ENCODE measurements around the gene CENPP.

Gene CENPP

GRCh38 chr9:92385477-92385876 is 59.7 kb downstream of the CENPP start:
- Histone ChIP-seq H3K4me1 (ENCODE audit: control insufficient read depth, low read depth, low read length) (no peaks in the 10 kb centered on the region), H3K9me3 (ENCODE audit: control insufficient read depth, low read depth, low read length) (no peaks in the 10 kb centered on the region), H3K36me3 (ENCODE audit: control insufficient read depth, low read depth, low read length) (no peaks in the 10 kb centered on the region), H3K27ac (ENCODE audit: low read length) (no peak overlapping the region), H3K4me3 (ENCODE audit: low read length) (no peak overlapping the region), H3K9ac (ENCODE audit: low read length) (no peak overlapping the region), H3K27me3 (ENCODE audit: control insufficient read depth, insufficient read depth, low read length) (no peaks in the 10 kb centered on the region)

GRCh38 chr9:92385953-92386352 is 60.2 kb downstream of the CENPP start:
- Histone ChIP-seq H3K27ac (ENCODE audit: low read length) (no peak overlapping the region), H3K4me3 (ENCODE audit: low read length) (no peak overlapping the region), H3K27me3 (ENCODE audit: control insufficient read depth, insufficient read depth, low read length) (no peaks in the 10 kb centered on the region), H3K36me3 (ENCODE audit: control insufficient read depth, low read depth, low read length) (no peaks in the 10 kb centered on the region), H3K9ac (ENCODE audit: low read length) (no peak overlapping the region), H3K9me3 (ENCODE audit: control insufficient read depth, low read depth, low read length) (no peaks in the 10 kb centered on the region), H3K4me1 (ENCODE audit: control insufficient read depth, low read depth, low read length) (no peaks in the 10 kb centered on the region)

GRCh38 chr9:92392690-92393089 is 66.9 kb downstream of the CENPP start:
- Histone ChIP-seq H3K27ac (ENCODE audit: low read length) (no peak overlapping the region), H3K9ac (ENCODE audit: low read length) (no peak overlapping the region), H3K4me1 (ENCODE audit: control insufficient read depth, low read depth, low read length) (no peaks in the 10 kb centered on the region), H3K4me3 (ENCODE audit: low read length) (no peak overlapping the region), H3K36me3 (ENCODE audit: control insufficient read depth, low read depth, low read length) (no peaks in the 10 kb centered on the region), H3K9me3 (ENCODE audit: control insufficient read depth, low read depth, low read length) (no peaks in the 10 kb centered on the region), H3K27me3 (ENCODE audit: control insufficient read depth, insufficient read depth, low read length) (no peaks in the 10 kb centered on the region)

GRCh38 chr9:92393686-92394085 is 67.9 kb downstream of the CENPP start:
- no peaks in the 10 kb centered on the region for H3K4me1 ChIP-seq (ENCODE audit: control insufficient read depth, low read depth, low read length)
- H3K27ac ChIP-seq (ENCODE audit: low read length): no peak overlapping the region
- no peak overlapping the region for H3K9ac ChIP-seq (ENCODE audit: low read length)
- no peak overlapping the region for H3K4me3 ChIP-seq (ENCODE audit: low read length)
- no peaks in the 10 kb centered on the region for H3K36me3 ChIP-seq (ENCODE audit: control insufficient read depth, low read depth, low read length)
- no peaks in the 10 kb centered on the region for H3K27me3 ChIP-seq (ENCODE audit: control insufficient read depth, insufficient read depth, low read length)
- H3K9me3 ChIP-seq (ENCODE audit: control insufficient read depth, low read depth, low read length): no peaks in the 10 kb centered on the region

- no peaks in the 10 kb centered on the region for H3K36me3 ChIP-seq (ENCODE audit: control insufficient read depth, low read depth, low read length)
- no peaks in the 10 kb centered on the region for H3K27me3 ChIP-seq (ENCODE audit: control insufficient read depth, insufficient read depth, low read length)
- no peak overlapping the region for H3K4me3 ChIP-seq (ENCODE audit: low read length)
- no peak overlapping the region for H3K9ac ChIP-seq (ENCODE audit: low read length)
- H3K9me3 ChIP-seq (ENCODE audit: control insufficient read depth, low read depth, low read length): no peaks in the 10 kb centered on the region
- H3K27ac ChIP-seq (ENCODE audit: low read length): no peak overlapping the region
- no peaks in the 10 kb centered on the region for H3K4me1 ChIP-seq (ENCODE audit: control insufficient read depth, low read depth, low read length)
Measured at GRCh38 chr9:92395617-92396016, 69.9 kb downstream of the CENPP start.

- Histone ChIP-seq H3K9ac (ENCODE audit: low read length) (no peak overlapping the region), H3K9me3 (ENCODE audit: control insufficient read depth, low read depth, low read length) (no peaks in the 10 kb centered on the region), H3K36me3 (ENCODE audit: control insufficient read depth, low read depth, low read length) (no peaks in the 10 kb centered on the region), H3K27me3 (ENCODE audit: control insufficient read depth, insufficient read depth, low read length) (no peaks in the 10 kb centered on the region), H3K27ac (ENCODE audit: low read length) (no peak overlapping the region), H3K4me3 (ENCODE audit: low read length) (no peak overlapping the region), H3K4me1 (ENCODE audit: control insufficient read depth, low read depth, low read length) (no peaks in the 10 kb centered on the region)
Measured at GRCh38 chr9:92397853-92398252, 72.1 kb downstream of the CENPP start.

- Histone ChIP-seq H3K4me1 (ENCODE audit: control insufficient read depth, low read depth, low read length) (no peaks in the 10 kb centered on the region), H3K9me3 (ENCODE audit: control insufficient read depth, low read depth, low read length) (no peaks in the 10 kb centered on the region), H3K4me3 (ENCODE audit: low read length) (no peak overlapping the region), H3K27me3 (ENCODE audit: control insufficient read depth, insufficient read depth, low read length) (no peaks in the 10 kb centered on the region), H3K9ac (ENCODE audit: low read length) (no peak overlapping the region), H3K36me3 (ENCODE audit: control insufficient read depth, low read depth, low read length) (no peaks in the 10 kb centered on the region), H3K27ac (ENCODE audit: low read length) (no peak overlapping the region)
Measured at GRCh38 chr9:92402360-92402759, 76.6 kb downstream of the CENPP start.

- H3K4me3 ChIP-seq (ENCODE audit: low read length): no peak overlapping the region
- H3K9ac ChIP-seq (ENCODE audit: low read length): no peak overlapping the region
- no peaks in the 10 kb centered on the region for H3K36me3 ChIP-seq (ENCODE audit: control insufficient read depth, low read depth, low read length)
- H3K4me1 ChIP-seq (ENCODE audit: control insufficient read depth, low read depth, low read length): no peaks in the 10 kb centered on the region
- no peaks in the 10 kb centered on the region for H3K27me3 ChIP-seq (ENCODE audit: control insufficient read depth, insufficient read depth, low read length)
- no peaks in the 10 kb centered on the region for H3K9me3 ChIP-seq (ENCODE audit: control insufficient read depth, low read depth, low read length)
- no peak overlapping the region for H3K27ac ChIP-seq (ENCODE audit: low read length)
Measured at GRCh38 chr9:92402826-92403745, 77.3 kb downstream of the CENPP start.

- H3K9ac ChIP-seq (ENCODE audit: low read length): no peak within 1 kb of the TSS
- no peaks in the 10 kb centered on the region for H3K36me3 ChIP-seq (ENCODE audit: control insufficient read depth, low read depth, low read length)
- H3K4me3 ChIP-seq (ENCODE audit: low read length): no peak within 1 kb of the TSS
- H3K4me1 ChIP-seq (ENCODE audit: control insufficient read depth, low read depth, low read length): no peaks in the 10 kb centered on the region
- H3K9me3 ChIP-seq (ENCODE audit: control insufficient read depth, low read depth, low read length): no peaks in the 10 kb centered on the region
- H3K27me3 ChIP-seq (ENCODE audit: control insufficient read depth, insufficient read depth, low read length): no peaks in the 10 kb centered on the region
- H3K27ac ChIP-seq (ENCODE audit: low read length): no peak within 1 kb of the TSS
Measured at GRCh38 chr9:92404042-92404836, 78.5 kb downstream of the CENPP start, which contains the start of gene OGN. TSS of gene OGN (minus strand) at chr9:92404578. CDS start at chr9:92403407, 1,171 bp downstream.

GRCh38 chr9:92405818-92406217 is 80.1 kb downstream of the CENPP start:
- Histone ChIP-seq H3K27ac (ENCODE audit: low read length) (no peak overlapping the region), H3K36me3 (ENCODE audit: control insufficient read depth, low read depth, low read length) (no peaks in the 10 kb centered on the region), H3K27me3 (ENCODE audit: control insufficient read depth, insufficient read depth, low read length) (no peaks in the 10 kb centered on the region), H3K4me1 (ENCODE audit: control insufficient read depth, low read depth, low read length) (no peaks in the 10 kb centered on the region), H3K9me3 (ENCODE audit: control insufficient read depth, low read depth, low read length) (no peaks in the 10 kb centered on the region), H3K9ac (ENCODE audit: low read length) (no peak overlapping the region), H3K4me3 (ENCODE audit: low read length) (no peak overlapping the region)

- Histone ChIP-seq H3K9me3 (ENCODE audit: control insufficient read depth, low read depth, low read length) (no peaks in the 10 kb centered on the region), H3K4me3 (ENCODE audit: low read length) (no peak overlapping the region), H3K27me3 (ENCODE audit: control insufficient read depth, insufficient read depth, low read length) (no peaks in the 10 kb centered on the region), H3K4me1 (ENCODE audit: control insufficient read depth, low read depth, low read length) (no peaks in the 10 kb centered on the region), H3K27ac (ENCODE audit: low read length) (no peak overlapping the region), H3K36me3 (ENCODE audit: control insufficient read depth, low read depth, low read length) (no peaks in the 10 kb centered on the region), H3K9ac (ENCODE audit: low read length) (no peak overlapping the region)
Measured at GRCh38 chr9:92406477-92406876, 80.7 kb downstream of the CENPP start.

All from iPS-18a (cell line).